ENCODE measurements around the gene GPR161. TPM values are rescaled to one million over a fixed set of nuclear protein-coding genes. Genes with fewer than 3 reads are reported as not detected.
A peak's percentile ranks its signal among the peaks of the same experiment; 100 is the strongest.

Gene GPR161
- total and polyA plus RNA-seq, 5 donors = 2.3 to 5.9 (median 4.8) TPM

DNA sequence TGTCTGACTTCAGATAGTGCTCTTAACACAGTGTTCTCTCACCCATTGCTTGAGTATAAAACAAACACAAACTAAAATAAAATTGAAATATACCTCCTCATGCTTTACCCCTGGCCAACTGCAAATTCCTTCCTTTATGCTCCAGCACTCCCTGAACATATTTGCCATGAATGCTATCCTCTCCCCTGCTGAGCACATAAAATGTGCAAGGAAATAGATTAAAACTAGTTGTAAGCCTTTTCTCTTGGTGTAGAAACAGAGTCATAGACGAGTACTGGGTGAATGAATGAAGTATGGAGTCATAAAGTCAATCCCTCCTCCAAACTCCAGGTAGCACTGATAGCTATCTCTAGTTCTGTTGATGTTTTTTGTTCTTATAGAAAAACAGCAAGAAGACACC is 2.6 kb downstream of the GPR161 start:
- intact Hi-C loops (cut with DNase I) = no loop called here
- DNase-seq (no peak), ATAC-seq (no peak)
- no peak overlapping the region for H3K27ac ChIP-seq (ENCODE audit: low read length)
- H3K27me3 ChIP-seq (ENCODE audit: control insufficient read depth, insufficient read depth) = no peaks in the 10 kb centered on the region
- no peak overlapping the region for H3K4me3 ChIP-seq (ENCODE audit: low read length)
- WGBS = 74% methylated on average over 1 of the region's 1 CpG
- H3K4me1 ChIP-seq (ENCODE audit: control insufficient read depth, insufficient read depth, low read length) = peaks cover 5% of the 10 kb centered on the region
- H3K9me3 ChIP-seq (ENCODE audit: control insufficient read depth, low read length) = no peaks in the 10 kb centered on the region

DNA sequence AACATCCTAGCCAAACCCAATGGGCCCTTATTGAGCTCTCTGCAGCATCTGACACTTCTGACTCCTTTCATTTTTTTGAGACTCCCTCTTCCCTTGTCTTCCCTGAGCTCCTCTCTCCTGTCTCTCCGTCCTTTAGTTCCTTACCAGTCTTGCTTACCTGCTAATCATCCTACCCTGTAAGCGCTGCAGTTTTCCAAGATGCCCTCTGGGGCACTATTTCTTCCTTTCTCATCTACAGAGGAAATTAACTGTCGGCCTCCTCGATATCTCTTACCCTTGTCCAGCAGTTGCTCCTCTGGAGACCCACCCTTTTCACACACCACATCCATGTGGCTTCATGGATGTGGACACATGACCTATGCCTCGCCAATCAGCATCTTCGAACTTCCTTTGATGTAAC is 6.8 kb downstream of the GPR161 start:
- Histone ChIP-seq H3K4me3 (ENCODE audit: low read length) (no peak overlapping the region), H3K9me3 (ENCODE audit: control insufficient read depth, low read length) (no peaks in the 10 kb centered on the region), H3K27me3 (ENCODE audit: control insufficient read depth, insufficient read depth) (no peaks in the 10 kb centered on the region), H3K27ac (ENCODE audit: low read length) (no peak overlapping the region), H3K4me1 (ENCODE audit: control insufficient read depth, insufficient read depth, low read length) (no peaks in the 10 kb centered on the region)
- DNase-seq (no peak), ATAC-seq (no peak)
- intact Hi-C loops (cut with DNase I) = no loop called here
- 86% methylated on average over 6 of the region's 6 CpGs for WGBS

DNA sequence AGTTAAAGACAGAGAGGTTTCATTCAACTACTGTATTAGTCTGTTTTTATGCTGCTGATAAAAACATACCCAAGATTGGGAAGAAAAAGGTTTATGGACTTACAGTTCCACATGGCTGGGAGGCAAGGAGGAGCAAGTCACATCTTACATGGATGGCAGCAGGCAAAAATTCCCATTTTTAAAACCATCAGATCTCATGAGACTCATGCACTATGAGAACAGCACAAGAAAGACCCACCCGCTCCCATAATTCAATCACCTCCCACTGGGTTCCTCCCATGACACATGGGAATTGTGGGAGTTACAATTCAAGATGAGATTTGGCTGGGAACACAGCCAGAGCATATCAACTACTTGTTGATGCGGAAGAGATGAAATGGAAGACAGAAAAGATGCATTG is 9.2 kb downstream of the GPR161 start:
- no peaks in the 10 kb centered on the region for H3K9me3 ChIP-seq (ENCODE audit: control insufficient read depth, low read length)
- H3K27me3 ChIP-seq (ENCODE audit: control insufficient read depth, insufficient read depth) = no peaks in the 10 kb centered on the region
- 88% methylated on average over 2 of the region's 2 CpGs for WGBS
- H3K27ac ChIP-seq (ENCODE audit: low read length) = no peak overlapping the region
- no peak overlapping the region for H3K4me3 ChIP-seq (ENCODE audit: low read length)
- no peak for DNase-seq
- peaks cover 3% of the 10 kb centered on the region for H3K4me1 ChIP-seq (ENCODE audit: control insufficient read depth, insufficient read depth, low read length)
- no peak for ATAC-seq
- intact Hi-C loops (cut with DNase I) = no loop called here

DNA sequence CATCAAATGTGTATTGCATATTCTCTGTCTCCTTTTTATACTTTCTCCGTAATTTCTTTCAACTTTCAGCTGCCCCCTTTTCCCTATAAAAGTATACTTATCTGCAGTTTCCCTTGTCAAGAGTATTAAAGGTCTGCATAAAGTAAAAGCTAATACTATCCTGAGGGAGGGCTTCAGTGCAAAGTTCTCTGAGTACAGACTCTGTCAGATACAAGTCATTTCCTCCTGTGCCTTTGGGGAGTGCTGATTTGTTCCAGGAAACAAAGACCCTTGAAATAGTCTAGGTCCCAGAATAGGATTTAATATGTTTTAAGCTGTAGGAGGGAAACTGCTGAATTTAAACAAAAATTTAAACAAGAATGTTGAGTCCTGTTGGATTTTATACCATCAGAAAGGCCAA is 11.7 kb downstream of the GPR161 start:
- DNase-seq (no peak), ATAC-seq (no peak)
- intact Hi-C loops (cut with DNase I) = no loop called here
- Histone ChIP-seq H3K4me3 (ENCODE audit: low read length) (no peak overlapping the region), H3K9me3 (ENCODE audit: control insufficient read depth, low read length) (no peaks in the 10 kb centered on the region), H3K4me1 (ENCODE audit: control insufficient read depth, insufficient read depth, low read length) (peaks cover 11% of the 10 kb centered on the region), H3K27ac (ENCODE audit: low read length) (no peak overlapping the region), H3K27me3 (ENCODE audit: control insufficient read depth, insufficient read depth) (no peaks in the 10 kb centered on the region)
- WGBS = 82% methylated on average over 1 of the region's 1 CpG

DNA sequence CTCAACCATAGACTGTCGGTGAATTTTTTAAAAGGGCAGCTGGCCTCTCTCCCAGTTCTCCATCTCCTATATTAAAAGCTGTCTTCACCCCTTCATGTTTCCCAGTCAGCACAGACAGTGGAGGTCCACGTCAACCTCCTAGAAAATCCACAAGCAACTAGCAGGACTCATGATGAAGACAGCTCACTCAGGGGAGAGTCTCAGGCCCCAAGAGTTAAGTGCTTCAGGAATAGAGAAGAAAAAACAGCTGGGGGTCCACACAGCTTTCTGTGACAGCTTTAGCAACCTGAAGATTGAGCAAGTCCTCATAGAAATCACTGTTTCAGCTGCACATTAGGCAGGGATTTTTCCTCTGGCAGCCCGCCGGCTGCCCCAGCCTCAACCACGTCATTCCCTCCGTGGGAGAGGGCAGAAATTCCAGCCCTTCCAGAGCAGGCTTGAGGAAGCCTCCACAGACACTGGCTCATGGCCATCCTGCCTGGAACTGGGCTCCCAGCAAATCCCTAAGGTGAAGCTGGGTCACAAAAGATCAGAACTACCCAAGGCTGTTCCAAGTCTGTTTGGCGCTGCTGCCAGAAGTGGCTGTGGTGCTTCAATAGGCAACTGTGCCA is 15.2 kb downstream of the GPR161 start:
- peak overlapping the region; percentile 66 for H3K27ac ChIP-seq (ENCODE audit: low read length)
- H3K9me3 ChIP-seq (ENCODE audit: control insufficient read depth, low read length) = no peaks in the 10 kb centered on the region
- peak; percentile 90 to 95 (median 94) for DNase-seq
- no peak overlapping the region for H3K4me3 ChIP-seq (ENCODE audit: low read length)
- no peaks in the 10 kb centered on the region for H3K27me3 ChIP-seq (ENCODE audit: control insufficient read depth, insufficient read depth)
- WGBS = 23% methylated on average over 7 of the region's 7 CpGs
- peak; percentile 96 for ATAC-seq
- H3K4me1 ChIP-seq (ENCODE audit: control insufficient read depth, insufficient read depth, low read length) = peaks cover 11% of the 10 kb centered on the region
- intact Hi-C loops (cut with DNase I) = no loop called here

DNA sequence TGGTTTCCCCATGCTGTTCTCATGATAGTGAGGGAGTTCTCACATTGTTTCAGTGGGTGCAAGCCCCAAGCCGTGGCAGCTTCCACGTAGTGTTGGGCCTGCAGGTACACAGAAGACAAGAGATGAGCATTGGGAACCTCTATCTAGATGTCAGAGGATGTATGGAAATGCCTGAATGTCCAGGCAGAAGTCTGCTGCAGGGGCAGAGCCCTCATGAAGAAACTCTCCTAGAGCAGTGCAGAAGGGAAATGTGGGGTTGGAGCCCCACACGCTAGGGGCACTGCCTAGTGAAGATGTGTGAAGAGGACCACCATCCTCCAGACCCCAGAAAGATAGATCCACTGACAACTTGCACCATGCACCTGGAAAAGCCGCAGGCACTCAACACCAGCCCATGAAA is 17.0 kb downstream of the GPR161 start:
- 97% methylated on average over 4 of the region's 4 CpGs for WGBS
- no peak for DNase-seq
- Histone ChIP-seq H3K4me1 (ENCODE audit: control insufficient read depth, insufficient read depth, low read length) (peaks cover 11% of the 10 kb centered on the region), H3K27ac (ENCODE audit: low read length) (no peak overlapping the region), H3K9me3 (ENCODE audit: control insufficient read depth, low read length) (no peaks in the 10 kb centered on the region), H3K4me3 (ENCODE audit: low read length) (no peak overlapping the region), H3K27me3 (ENCODE audit: control insufficient read depth, insufficient read depth) (no peaks in the 10 kb centered on the region)
- no peak for ATAC-seq
- intact Hi-C loops (cut with DNase I) = no loop called here

DNA sequence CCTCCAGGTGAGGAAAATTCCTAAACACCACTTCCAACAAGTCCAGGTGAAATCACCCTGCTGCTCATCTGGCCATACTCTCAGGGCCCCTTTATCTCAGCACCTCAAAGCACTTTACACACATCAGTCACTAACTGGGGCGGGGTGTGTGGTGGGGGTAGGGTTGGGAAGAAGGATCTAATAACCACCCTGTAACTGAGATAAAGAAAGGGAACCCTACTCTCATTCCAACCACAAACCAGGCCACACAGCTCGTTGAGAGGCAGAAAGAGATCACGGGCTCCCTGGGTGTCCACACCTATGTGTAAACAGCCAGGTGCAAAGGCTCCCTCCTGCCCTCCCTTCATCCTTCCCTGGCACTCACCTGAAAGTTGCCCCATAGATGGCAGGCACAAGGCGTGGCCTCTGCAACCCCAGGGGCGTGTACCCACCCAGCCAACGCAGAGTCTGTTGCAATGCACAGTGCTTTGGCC is 20.4 kb downstream of the GPR161 start:
- intact Hi-C loops (cut with DNase I) = no loop called here
- ATAC-seq = no peak
- no peak overlapping the region for H3K4me3 ChIP-seq (ENCODE audit: low read length)
- H3K27me3 ChIP-seq (ENCODE audit: control insufficient read depth, insufficient read depth) = no peaks in the 10 kb centered on the region
- H3K4me1 ChIP-seq (ENCODE audit: control insufficient read depth, insufficient read depth, low read length) = peaks cover under 1% of the 10 kb centered on the region
- 91% methylated on average over 6 of the region's 6 CpGs for WGBS
- no peaks in the 10 kb centered on the region for H3K9me3 ChIP-seq (ENCODE audit: control insufficient read depth, low read length)
- H3K27ac ChIP-seq (ENCODE audit: low read length) = no peak overlapping the region
- DNase-seq = no peak

DNA sequence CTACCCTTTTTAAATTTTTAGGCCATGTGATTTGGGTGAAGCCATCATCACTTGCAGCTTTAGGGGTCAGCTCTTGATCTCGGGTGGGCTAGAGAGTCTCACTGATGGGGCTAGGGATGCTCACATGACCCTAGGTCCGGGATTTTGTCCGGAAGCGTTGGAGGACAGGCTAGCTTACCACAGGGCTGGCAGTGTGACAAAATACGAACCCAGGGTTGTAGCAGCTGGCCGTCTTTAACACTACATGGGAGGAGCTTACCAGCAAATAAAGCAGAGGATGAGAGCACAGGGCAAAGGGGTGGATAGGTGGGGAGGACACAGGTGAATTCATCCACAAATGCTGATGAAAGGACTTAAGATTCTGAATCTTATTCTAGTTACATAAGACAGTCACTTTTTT is 21.9 kb downstream of the GPR161 start:
- no peaks in the 10 kb centered on the region for H3K9me3 ChIP-seq (ENCODE audit: control insufficient read depth, low read length)
- DNase-seq (no peak), ATAC-seq (peak in 1 of 2 donors; percentile 36)
- 69% methylated on average over 6 of the region's 6 CpGs for WGBS
- no peak overlapping the region for H3K4me3 ChIP-seq (ENCODE audit: low read length)
- H3K4me1 ChIP-seq (ENCODE audit: control insufficient read depth, insufficient read depth, low read length) = no peaks in the 10 kb centered on the region
- H3K27ac ChIP-seq (ENCODE audit: low read length) = no peak overlapping the region
- no peaks in the 10 kb centered on the region for H3K27me3 ChIP-seq (ENCODE audit: control insufficient read depth, insufficient read depth)
- intact Hi-C loops (cut with DNase I) = no loop called here

DNA sequence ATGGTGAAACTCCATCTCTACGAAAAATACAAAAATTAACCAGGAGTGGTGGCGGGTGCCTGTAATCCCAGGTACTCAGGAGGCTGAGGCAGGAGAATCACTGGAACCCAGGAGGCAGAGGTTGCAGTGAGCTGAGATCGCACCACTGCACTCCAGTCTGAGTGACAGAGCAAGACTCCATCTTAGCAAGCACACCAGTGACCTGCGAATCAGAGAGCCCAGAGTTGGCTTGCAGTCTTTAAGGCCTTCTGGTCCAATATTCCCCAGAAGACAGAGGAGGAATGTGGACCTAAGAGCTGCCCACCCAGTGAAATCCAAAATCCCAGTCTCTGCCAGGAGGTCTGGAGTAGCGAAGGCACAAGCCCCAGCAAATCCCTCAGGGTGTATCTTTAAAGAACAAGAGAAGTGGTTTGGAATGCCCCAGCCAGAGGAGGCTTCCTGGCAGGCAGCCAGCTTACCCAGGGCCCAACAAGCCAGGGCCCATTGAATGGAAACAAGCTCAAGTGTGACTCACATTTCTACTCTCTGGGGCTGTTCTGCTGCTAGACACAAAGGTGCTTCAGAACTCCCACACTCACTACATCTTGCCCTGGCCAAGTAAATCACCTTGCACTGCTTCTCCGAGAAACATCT is 23.9 kb downstream of the GPR161 start:
- intact Hi-C loops (cut with DNase I) = no loop called here

DNA sequence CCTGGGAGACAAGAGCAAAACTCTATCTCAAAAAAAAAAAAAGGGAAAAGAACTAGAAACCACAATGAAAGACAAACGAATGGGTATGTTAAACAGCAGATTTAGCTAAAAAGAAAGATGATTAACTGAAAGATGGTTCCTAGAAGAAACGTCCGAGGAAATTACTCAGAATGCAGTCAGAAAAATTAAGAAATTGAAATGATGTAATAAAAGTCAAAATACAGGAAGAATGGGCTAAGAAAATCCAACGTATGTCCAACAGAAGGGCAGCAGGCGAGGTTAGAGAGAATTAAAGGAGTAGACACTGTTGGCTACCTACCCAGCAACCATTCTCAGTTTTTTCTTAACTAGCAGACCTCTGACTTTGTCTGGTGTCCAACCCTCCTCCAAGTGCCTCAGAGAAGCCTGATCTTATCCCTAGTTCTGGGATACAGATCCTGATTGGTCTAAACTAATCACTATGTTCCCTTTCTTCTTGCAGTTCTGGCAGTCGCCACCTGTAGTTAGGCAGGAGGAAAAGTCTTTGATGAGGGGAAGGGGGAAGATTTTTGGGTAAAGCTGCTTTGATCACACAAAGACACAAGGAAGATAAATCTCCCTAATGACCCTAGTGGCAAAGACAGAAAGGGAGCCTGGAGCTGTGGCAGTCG is 25.7 kb downstream of the GPR161 start:
- ATAC-seq = no peak
- DNase-seq = no peak
- H3K27me3 ChIP-seq (ENCODE audit: control insufficient read depth, insufficient read depth) = no peaks in the 10 kb centered on the region
- no peak overlapping the region for H3K27ac ChIP-seq (ENCODE audit: low read length)
- intact Hi-C loops (cut with DNase I) = no loop called here
- 83% methylated on average over 7 of the region's 7 CpGs for WGBS
- H3K4me1 ChIP-seq (ENCODE audit: control insufficient read depth, insufficient read depth, low read length) = no peaks in the 10 kb centered on the region
- H3K9me3 ChIP-seq (ENCODE audit: control insufficient read depth, low read length) = no peaks in the 10 kb centered on the region
- no peak overlapping the region for H3K4me3 ChIP-seq (ENCODE audit: low read length)

More for the DNA sequence above, 23.9 kb downstream of the GPR161 start:
- no peaks in the 10 kb centered on the region for H3K27me3 ChIP-seq (ENCODE audit: control insufficient read depth, insufficient read depth)
- H3K9me3 ChIP-seq (ENCODE audit: control insufficient read depth, low read length) = no peaks in the 10 kb centered on the region
- DNase-seq = peak; percentile 43 to 73 (median 64)
- no peaks in the 10 kb centered on the region for H3K4me1 ChIP-seq (ENCODE audit: control insufficient read depth, insufficient read depth, low read length)
- no peak overlapping the region for H3K27ac ChIP-seq (ENCODE audit: low read length)
- H3K4me3 ChIP-seq (ENCODE audit: low read length) = no peak overlapping the region
- ATAC-seq = peak; percentile 26 to 41
- 92% methylated on average over 6 of the region's 6 CpGs for WGBS

DNA sequence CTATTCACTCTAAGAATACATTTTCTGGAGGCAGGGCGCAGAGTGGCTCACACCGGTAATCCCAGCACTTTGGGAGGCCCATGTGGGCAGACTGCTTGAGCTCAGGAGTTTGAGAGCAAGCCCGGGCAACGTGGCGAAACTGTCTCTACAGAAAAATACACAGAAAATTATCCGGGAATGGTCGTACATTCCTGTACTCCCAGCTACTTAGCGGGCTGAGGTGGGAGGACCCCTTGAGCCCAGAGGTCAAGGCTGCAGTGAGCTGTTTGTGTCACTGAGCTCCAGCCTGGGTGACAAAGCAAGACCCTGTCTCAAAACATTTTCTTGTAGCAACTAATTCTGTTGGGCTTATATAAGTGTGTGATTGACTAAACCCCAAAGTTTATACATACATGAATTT is 30.5 kb downstream of the GPR161 start:
- intact Hi-C loops (cut with DNase I) = no loop called here
- ATAC-seq (no peak), DNase-seq (no peak)
- Histone ChIP-seq H3K27ac (ENCODE audit: low read length) (no peak overlapping the region), H3K9me3 (ENCODE audit: control insufficient read depth, low read length) (no peaks in the 10 kb centered on the region), H3K4me3 (ENCODE audit: low read length) (no peak overlapping the region), H3K27me3 (ENCODE audit: control insufficient read depth, insufficient read depth) (no peaks in the 10 kb centered on the region), H3K4me1 (ENCODE audit: control insufficient read depth, insufficient read depth, low read length) (no peaks in the 10 kb centered on the region)
- WGBS = 88% methylated on average over 8 of the region's 8 CpGs
